ENCODE data around the gene PANK2.
"Not testable (repeated sequence)": the region's sequence is repeated elsewhere in the genome, so short reads cannot be mapped to it uniquely, and the experiment has no call there.

PANK2 gene

GRCh38 chr20:3902446-3902845 lies 13.3 kb downstream of the PANK2 start:
- no peak for DNase-seq

- no peak for DNase-seq
These were observed 15.0 kb downstream of the PANK2 start for GRCh38 chr20:3904224-3904623.

GRCh38 chr20:3904857-3905256 lies 15.7 kb downstream of the PANK2 start:
- DNase-seq: no peak

GRCh38 chr20:3906744-3907721 lies 17.8 kb downstream of the PANK2 start:
- DNase-seq: not testable (repeated sequence)

GRCh38 chr20:3908667-3909066 lies 19.5 kb downstream of the PANK2 start:
- no peak for DNase-seq

GRCh38 chr20:3909952-3910366 lies 20.8 kb downstream of the PANK2 start:
- no peak for DNase-seq

- DNase-seq: no peak
These were observed 21.7 kb downstream of the PANK2 start for GRCh38 chr20:3910853-3911252.

- peak; percentile 24 for DNase-seq
These were observed 22.8 kb downstream of the PANK2 start for GRCh38 chr20:3911956-3912355.

- DNase-seq: no peak
These were observed 25.3 kb downstream of the PANK2 start for GRCh38 chr20:3914446-3914845.

GRCh38 chr20:3915691-3916090 lies 26.5 kb downstream of the PANK2 start:
- DNase-seq: no peak

- no peak for DNase-seq
These were observed 27.2 kb downstream of the PANK2 start for GRCh38 chr20:3916364-3916763.

GRCh38 chr20:3919352-3919751 lies 30.2 kb downstream of the PANK2 start:
- no peak for DNase-seq

- DNase-seq: no peak
These were observed 33.2 kb downstream of the PANK2 start for GRCh38 chr20:3922223-3922982.

- no peak for DNase-seq
These were observed 33.8 kb downstream of the PANK2 start for GRCh38 chr20:3922983-3923339.

- no peak for DNase-seq
These were observed 34.6 kb downstream of the PANK2 start for GRCh38 chr20:3923818-3924217.

- no peak for DNase-seq
These were observed 35.3 kb downstream of the PANK2 start for GRCh38 chr20:3924304-3925112.

GRCh38 chr20:3925113-3925695 lies 36.0 kb downstream of the PANK2 start:
- DNase-seq: no peak

GRCh38 chr20:3925899-3926638 lies 36.9 kb downstream of the PANK2 start:
- no peak for DNase-seq

GRCh38 chr20:3927486-3928291 lies 38.5 kb downstream of the PANK2 start:
- DNase-seq: peak; percentile 43

GRCh38 chr20:3929713-3930060 lies 40.5 kb downstream of the PANK2 start:
- no peak for DNase-seq
